Activated CD8-positive, alpha-beta T cell treated with anti-CD3 and anti-CD28 coated beads for 36 hours (primary cell): ENCODE measurements around the gene C19orf44. TPM values are rescaled to one million over a fixed set of nuclear protein-coding genes. Genes with fewer than 3 reads are reported as not detected.
"Not testable (repeated sequence)": the region's sequence is repeated elsewhere in the genome, so short reads cannot be mapped to it uniquely, and the experiment has no call there.

ENCODE experiments used
- ATAC-seq: fragments of 200-7000 bp; cut with Tn5 transposase; one replicate; pipeline ENCODE4 v1.10.0; 2021; ENCODE audit warnings: mild to moderate bottlenecking, moderate library complexity
- CTCF ChIA-PET: fragments of 350-600 bp; sonication (Branson Sonifier 250); formaldehyde crosslinking; loops from one replicate; lab custom pipeline; 2021; ENCODE audit warnings: antibody characterized with exemption; lab: Charles Lee
- POLR2A ChIA-PET: fragments of 350-600 bp; sonication (Branson Sonifier 250); formaldehyde crosslinking; loops from one replicate; lab custom pipeline; 2021; ENCODE audit warnings: antibody characterized with exemption; lab: Charles Lee
- DNase-seq: peaks from one replicate; pipeline ENCODE4 v3.0.0-alpha.2; 2020
- H3K27ac Mint-ChIP-seq: one replicate; pipeline ENCODE4 v1.8.0; 2021; ENCODE audit warnings: mild to moderate bottlenecking, mixed read lengths
- H3K27me3 Mint-ChIP-seq: one replicate; pipeline ENCODE4 v1.8.0; 2021; ENCODE audit warnings: mixed read lengths
- H3K36me3 Mint-ChIP-seq: one replicate; pipeline ENCODE4 v1.8.0; 2021; ENCODE audit warnings: low read depth, mixed read lengths
- H3K4me1 Mint-ChIP-seq: one replicate; pipeline ENCODE4 v1.8.0; 2021; ENCODE audit warnings: low read depth, mixed read lengths
- H3K4me3 Mint-ChIP-seq: one replicate; pipeline ENCODE4 v1.8.0; 2021; ENCODE audit warnings: mild to moderate bottlenecking, moderate library complexity, mixed read lengths
- H3K9me3 Mint-ChIP-seq: one replicate; pipeline ENCODE4 v1.8.0; 2021; ENCODE audit warnings: mixed read lengths
- intact Hi-C: fragments of 100-400 bp; cut with micrococcal nuclease; formaldehyde crosslinking; loops from one replicate; pipeline ENCODE4 v1.10.0; 2022
- total RNA-seq, 2 experiments: library from RNA; stranded (reverse); gene quantifications; one replicate each; pipeline ENCODE4 v1.2.3, GENCODE V29; 2021
- TF ChIP-seq, protein P1 (sequence below): fragments of 200-600 bp; IDR thresholded peaks from one replicate; pipeline ENCODE4 v1.8.0; 2022; ENCODE audit warnings: antibody characterized with exemption, mild to moderate bottlenecking

The C19orf44 gene
- 1 to 10 TPM; 1.9 to 2.3 TPM for total RNA-seq

DNA sequence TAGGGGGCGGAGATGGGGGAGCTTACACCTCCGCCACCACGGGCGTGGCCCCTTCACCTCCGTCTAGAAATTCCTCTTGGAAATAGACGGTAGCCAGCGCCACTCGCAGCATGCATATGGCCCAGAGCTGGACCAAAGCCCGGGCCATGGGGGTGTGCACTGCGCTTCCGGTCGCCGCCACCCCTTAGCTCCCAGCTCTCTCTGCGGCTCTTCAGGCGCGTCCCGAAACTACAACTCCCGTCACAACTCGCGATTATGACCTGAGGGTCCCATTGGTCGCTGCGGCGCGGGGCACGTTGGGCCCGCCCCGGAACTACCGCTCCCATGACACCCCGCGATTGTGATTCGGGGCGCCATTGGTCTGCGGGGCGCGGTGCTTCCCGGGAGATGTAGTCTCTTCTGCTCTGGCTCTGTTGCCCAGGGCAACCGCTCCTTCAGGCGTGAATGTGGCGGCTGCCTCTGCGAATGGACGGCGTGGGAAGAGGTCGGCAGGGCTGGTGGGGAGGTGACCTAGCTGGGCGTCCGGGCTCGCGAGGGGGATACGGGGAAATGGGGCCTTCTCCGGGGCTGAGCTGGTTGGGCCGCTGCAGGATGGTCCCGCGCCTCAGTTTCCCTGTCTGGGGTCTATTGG, at the start of gene C19orf44, which contains the start of gene CALR3:
Gene C19orf44, plus strand, starts transcription at position 413 of the 631 bp plus-strand sequence. CDS start 4,399 bp downstream, outside the sequence.
Gene CALR3, minus strand, starts transcription at position 186 of the 631 bp plus-strand sequence. Its CDS starts 38 bp downstream, at position 148.
- H3K4me1 Mint-ChIP-seq = peaks cover 12% of the 10 kb centered on the region
- peak; percentile 99 for DNase-seq
- no peaks in the 10 kb centered on the region for H3K27me3 Mint-ChIP-seq
- CTCF ChIA-PET = interaction anchor here (1.1 to 2.0 kb wide), 2 partner anchors 47 to 54 kb away, joined by 4 to 9 read pairs; no protein-coding TSS in a partner anchor
- intact Hi-C loops = no loop called here
- H3K4me3 Mint-ChIP-seq = peak within 1 kb of the TSS; percentile 84
- TF ChIP-seq, protein P1, sequence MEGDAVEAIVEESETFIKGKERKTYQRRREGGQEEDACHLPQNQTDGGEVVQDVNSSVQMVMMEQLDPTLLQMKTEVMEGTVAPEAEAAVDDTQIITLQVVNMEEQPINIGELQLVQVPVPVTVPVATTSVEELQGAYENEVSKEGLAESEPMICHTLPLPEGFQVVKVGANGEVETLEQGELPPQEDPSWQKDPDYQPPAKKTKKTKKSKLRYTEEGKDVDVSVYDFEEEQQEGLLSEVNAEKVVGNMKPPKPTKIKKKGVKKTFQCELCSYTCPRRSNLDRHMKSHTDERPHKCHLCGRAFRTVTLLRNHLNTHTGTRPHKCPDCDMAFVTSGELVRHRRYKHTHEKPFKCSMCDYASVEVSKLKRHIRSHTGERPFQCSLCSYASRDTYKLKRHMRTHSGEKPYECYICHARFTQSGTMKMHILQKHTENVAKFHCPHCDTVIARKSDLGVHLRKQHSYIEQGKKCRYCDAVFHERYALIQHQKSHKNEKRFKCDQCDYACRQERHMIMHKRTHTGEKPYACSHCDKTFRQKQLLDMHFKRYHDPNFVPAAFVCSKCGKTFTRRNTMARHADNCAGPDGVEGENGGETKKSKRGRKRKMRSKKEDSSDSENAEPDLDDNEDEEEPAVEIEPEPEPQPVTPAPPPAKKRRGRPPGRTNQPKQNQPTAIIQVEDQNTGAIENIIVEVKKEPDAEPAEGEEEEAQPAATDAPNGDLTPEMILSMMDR = no peak
- H3K9me3 Mint-ChIP-seq = no peaks in the 10 kb centered on the region
- H3K27ac Mint-ChIP-seq = peak within 1 kb of the TSS; percentile 83
- peak; percentile 99 for ATAC-seq
- H3K36me3 Mint-ChIP-seq = peaks cover 5% of the 10 kb centered on the region
- POLR2A ChIA-PET = interaction anchor here (1.0 to 1.8 kb wide), 4 partner anchors 15 to 660 kb away, joined by 3 to 5 read pairs (median 3); no protein-coding TSS in a partner anchor

DNA sequence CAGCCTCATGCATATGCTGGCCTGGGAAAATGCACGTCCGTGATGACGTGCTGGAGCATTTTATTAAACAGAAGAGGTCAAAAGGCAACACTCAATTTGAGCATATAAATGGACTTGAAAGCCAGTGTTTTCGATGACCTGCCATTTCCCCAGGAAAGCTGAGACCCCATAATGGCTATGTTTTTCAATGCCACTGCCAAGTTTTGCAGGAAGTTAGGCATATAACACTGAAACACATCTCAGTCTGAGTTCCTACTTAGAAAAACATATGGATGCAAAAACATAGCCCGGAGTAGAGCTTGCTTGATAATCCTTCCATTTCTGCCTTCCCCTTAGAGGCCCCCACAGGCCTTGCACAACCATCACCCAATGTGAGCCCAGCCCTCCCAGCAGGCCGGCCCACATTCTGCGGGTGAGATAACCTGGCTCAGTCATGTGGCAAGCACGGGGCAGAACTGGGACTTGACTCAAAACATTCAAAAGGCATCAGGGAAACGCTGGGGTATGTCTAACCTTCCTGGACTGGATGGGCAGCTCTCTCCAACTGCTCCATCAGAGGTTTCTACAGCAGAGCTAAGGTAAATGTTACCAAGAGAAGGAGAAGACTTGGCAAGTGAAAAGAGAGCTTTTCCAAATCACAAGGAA, 49.3 kb upstream of the C19orf44 start:
- ChIA-PET POLR2A (no interaction called here), CTCF (no interaction called here)
- Mint-ChIP-seq H3K9me3 (peaks cover 4% of the 10 kb centered on the region), H3K4me1 (peaks cover 57% of the 10 kb centered on the region), H3K36me3 (peaks cover 16% of the 10 kb centered on the region), H3K4me3 (no peak overlapping the region), H3K27ac (peak overlapping the region; percentile 86), H3K27me3 (no peaks in the 10 kb centered on the region)
- ATAC-seq = peak; percentile 79
- intact Hi-C loops = no loop called here
- peak; percentile 77 for DNase-seq
- TF ChIP-seq, protein P1 = no peak

DNA sequence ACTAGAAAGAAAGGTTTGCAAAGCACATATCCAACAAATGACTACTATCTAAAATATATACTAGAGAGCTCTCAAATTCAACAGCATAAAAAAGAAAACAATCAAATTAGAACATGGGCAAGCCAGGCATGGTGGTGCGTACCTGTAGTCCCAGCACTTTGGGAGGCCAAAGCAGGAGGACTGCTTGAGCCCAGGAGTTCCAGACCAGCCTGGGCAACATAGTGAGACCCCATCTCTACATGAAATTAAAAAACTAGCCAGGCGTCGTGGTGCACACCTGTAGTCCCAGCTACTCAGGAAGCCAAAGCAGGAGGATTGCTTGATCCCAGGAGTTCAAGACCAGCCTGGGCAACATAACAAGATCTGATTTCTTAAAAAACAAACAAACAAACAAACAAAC, 47.3 kb upstream of the C19orf44 start:
- CTCF ChIA-PET, DNase-seq, H3K4me3 Mint-ChIP-seq, ATAC-seq, H3K27me3 Mint-ChIP-seq, intact Hi-C loops, H3K9me3 Mint-ChIP-seq: not testable (repeated sequence)
- H3K4me1 Mint-ChIP-seq = peaks cover 54% of the 10 kb centered on the region
- POLR2A ChIA-PET = interaction anchor here (0.6 kb wide), 1 partner anchor 9 kb away, joined by 3 read pairs; no protein-coding TSS in a partner anchor
- peaks cover 16% of the 10 kb centered on the region for H3K36me3 Mint-ChIP-seq
- peak overlapping the region; percentile 85 for H3K27ac Mint-ChIP-seq

DNA sequence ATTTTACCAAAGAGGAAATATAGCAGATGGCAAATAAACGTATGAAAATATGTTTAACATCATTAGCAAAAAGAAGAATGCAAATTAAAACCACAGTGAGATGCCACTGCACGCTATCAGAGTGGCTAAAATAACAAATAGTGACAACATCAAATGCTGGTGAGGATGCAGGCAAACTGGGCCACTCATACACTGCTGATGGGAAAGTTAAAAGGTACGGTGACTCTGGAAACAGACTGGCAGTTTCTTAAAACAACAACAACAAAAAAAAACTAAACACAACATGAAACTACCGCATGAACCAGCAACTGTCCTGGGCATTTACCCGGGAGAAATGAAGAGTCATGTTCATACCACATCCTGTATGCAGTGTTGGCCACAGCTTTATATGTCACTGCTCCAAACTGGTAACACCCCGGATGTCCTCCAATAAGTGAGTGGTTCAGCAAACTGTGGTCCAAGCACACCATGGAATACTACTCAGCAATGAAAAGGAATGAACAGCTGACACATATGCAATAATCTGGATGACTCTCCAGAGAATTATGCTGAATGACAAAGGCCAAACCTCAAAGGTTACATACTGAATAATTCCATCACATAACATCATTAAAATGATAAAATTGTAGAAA, 46.7 kb upstream of the C19orf44 start:
- Mint-ChIP-seq H3K36me3 (peaks cover 16% of the 10 kb centered on the region), H3K4me3 (peak overlapping the region; percentile 10)
- POLR2A ChIA-PET = interaction anchor here (0.6 to 1.0 kb wide), 3 partner anchors 9 to 92 kb away, joined by 3 read pairs; no protein-coding TSS in a partner anchor

DNA sequence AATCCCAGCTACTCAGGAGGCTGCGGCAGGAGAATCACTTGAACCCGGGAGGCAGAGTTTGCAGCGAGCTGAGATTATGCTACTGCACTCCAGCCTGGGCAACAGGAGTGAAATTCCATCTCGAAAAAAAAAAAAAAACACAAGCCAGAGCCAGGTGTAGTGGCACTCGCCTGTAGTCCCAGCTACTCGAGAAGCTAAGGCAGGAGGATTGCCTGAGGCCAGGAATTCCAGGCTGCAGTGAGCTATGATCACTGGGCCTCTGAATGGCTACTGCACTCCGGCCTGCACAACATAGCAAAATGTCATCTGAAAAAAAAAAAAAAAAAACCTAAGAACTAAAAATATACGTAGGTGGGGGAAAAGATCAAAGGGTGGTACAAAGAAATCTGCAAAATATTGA, 43.9 kb upstream of the C19orf44 start:
- Mint-ChIP-seq H3K4me3 (no peak overlapping the region), H3K4me1 (peaks cover 37% of the 10 kb centered on the region), H3K36me3 (peaks cover 16% of the 10 kb centered on the region), H3K27me3 (no peaks in the 10 kb centered on the region), H3K27ac (no peak overlapping the region), H3K9me3 (peaks cover 4% of the 10 kb centered on the region)
- ChIA-PET POLR2A (no interaction called here), CTCF (interaction anchor here (1.3 kb wide), 1 partner anchor 10 kb away, joined by 3 read pairs; no protein-coding TSS in a partner anchor)
- TF ChIP-seq, protein P1 = no peak
- intact Hi-C loops = no loop called here
- DNase-seq (no peak), ATAC-seq (no peak)

More for the DNA sequence above, 46.7 kb upstream of the C19orf44 start:
- H3K27me3 Mint-ChIP-seq = no peaks in the 10 kb centered on the region
- ATAC-seq (peak; percentile 84), DNase-seq (peak; percentile 72)
- H3K27ac Mint-ChIP-seq = peak overlapping the region; percentile 85
- H3K4me1 Mint-ChIP-seq = peaks cover 49% of the 10 kb centered on the region
- intact Hi-C loops = no loop called here
- CTCF ChIA-PET = no interaction called here
- peaks cover 4% of the 10 kb centered on the region for H3K9me3 Mint-ChIP-seq
- TF ChIP-seq, protein P1 = no peak
